Measurements from ENCODE around the gene PCDHA1.
"Not testable (repeated sequence)": the region's sequence is repeated elsewhere in the genome, so short reads cannot be mapped to it uniquely, and the experiment has no call there.

Gene PCDHA1

DNA sequence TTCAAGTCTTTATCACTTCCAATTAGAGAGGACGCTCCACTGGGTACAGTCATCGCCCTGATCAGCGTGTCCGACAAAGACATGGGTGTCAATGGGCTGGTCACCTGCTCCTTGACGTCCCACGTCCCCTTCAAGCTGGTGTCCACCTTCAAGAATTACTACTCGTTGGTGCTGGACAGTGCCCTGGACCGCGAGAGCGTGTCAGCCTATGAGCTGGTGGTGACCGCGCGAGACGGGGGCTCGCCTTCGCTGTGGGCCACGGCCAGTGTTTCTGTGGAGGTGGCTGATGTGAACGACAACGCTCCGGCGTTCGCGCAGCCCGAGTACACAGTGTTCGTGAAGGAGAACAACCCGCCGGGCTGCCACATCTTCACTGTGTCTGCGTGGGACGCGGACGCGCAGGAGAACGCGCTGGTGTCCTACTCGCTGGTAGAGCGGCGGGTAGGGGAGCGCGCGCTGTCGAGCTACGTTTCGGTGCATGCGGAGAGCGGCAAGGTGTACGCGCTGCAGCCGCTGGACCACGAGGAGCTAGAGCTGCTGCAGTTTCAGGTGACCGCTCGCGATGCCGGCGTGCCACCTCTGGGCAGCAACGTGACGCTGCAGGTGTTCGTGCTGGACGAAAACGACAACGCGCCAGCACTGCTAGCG, 22.4 kb downstream of the PCDHA1 start:
- DNase-seq (ENCODE audit: low read depth) = not testable (repeated sequence)

DNA sequence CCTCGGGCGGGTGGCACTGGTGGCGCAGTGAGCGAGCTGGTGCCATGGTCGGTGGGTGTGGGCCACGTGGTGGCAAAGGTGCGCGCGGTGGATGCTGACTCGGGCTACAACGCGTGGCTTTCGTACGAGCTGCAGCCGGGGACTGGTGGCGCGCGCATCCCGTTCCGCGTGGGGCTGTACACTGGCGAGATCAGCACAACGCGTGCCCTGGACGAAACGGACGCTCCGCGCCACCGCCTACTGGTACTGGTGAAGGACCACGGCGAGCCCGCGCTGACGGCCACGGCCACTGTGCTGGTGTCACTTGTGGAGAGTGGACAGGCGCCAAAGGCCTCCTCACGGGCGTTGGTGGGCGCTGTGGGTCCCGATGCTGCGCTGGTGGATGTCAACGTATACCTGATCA, 22.9 kb downstream of the PCDHA1 start:
- no peak for DNase-seq (ENCODE audit: low read depth)

DNA sequence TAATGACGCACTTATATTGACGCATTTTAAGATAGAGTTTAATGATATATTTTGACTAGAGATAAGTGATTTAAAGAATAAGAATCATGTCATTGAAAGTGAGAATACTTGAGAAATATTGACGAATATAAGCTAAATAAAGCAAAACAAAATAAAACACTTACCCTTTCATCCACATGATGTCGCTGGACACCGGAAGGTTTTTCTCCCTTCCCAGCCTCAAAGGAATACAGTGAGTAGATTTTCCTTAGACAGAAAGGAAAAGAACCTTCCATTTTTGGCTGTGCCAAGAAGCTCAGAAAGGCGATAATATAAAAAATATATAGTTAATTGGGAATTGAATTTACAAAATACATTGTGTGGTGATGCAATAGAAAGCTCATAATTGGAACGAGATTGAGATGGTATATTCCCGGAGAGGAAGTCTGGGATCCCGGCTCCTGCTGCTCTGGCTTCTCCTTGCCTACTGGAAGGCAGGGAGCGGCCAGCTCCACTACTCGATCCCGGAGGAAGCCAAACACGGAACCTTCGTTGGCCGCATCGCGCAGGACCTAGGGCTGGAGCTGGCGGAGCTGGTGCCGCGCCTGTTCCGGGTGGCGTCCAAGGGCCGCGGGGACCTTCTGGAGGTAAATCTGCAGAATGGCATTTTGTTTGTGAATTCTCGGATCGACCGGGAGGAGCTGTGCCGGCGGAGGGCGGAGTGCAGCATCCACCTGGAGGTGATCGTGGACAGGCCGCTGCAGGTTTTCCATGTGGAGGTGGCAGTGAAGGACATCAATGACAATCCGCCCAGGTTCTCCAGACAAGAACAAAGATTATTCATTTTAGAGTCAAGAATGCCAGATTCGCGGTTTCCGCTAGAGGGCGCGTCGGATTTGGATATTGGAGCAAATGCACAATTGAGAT, 35.7 kb downstream of the PCDHA1 start, which contains the start of gene PCDHA5:
Gene PCDHA5 (plus strand): TSS at position 239 of the 906 bp plus-strand sequence.
- no peak for DNase-seq (ENCODE audit: low read depth)

DNA sequence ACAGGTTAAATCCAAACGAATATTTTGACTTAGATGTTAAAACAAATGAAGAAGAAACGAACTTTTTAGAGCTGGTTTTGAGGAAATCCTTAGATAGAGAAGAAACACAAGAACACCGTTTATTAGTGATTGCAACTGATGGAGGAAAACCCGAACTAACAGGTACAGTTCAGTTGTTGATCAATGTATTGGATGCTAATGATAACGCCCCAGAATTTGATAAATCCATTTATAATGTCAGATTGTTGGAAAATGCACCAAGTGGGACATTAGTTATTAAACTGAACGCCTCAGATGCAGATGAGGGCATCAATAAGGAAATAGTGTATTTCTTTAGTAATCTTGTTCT, 36.3 kb downstream of the PCDHA1 start:
- no peak for DNase-seq (ENCODE audit: low read depth)

DNA sequence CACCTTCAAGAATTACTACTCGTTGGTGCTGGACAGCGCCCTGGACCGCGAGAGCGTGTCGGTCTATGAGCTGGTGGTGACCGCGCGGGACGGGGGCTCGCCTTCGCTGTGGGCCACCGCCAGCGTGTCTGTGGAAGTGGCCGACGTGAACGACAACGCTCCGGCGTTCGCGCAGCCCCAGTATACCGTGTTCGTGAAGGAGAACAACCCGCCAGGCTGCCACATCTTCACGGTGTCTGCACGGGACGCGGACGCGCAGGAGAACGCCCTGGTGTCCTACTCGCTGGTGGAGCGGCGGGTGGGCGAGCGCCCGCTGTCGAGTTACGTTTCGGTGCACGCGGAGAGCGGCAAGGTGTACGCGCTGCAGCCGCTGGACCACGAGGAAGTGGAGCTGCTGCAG, 37.0 kb downstream of the PCDHA1 start:
- DNase-seq (ENCODE audit: low read depth) = not testable (repeated sequence)

DNA sequence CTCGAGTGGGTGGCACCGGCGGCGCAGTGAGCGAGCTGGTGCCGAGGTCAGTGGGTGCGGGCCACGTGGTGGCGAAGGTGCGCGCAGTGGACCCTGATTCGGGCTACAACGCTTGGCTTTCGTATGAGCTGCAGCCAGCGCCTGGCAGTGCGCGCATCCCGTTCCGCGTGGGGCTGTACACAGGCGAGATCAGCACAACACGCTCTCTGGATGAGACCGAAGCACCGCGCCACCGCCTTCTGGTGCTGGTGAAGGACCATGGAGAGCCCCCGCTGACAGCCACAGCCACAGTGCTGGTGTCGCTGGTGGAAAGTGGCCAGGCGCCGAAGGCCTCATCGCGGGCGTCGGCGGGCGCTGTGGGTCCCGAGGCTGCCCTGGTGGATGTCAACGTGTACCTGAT, 37.5 kb downstream of the PCDHA1 start:
- no peak for DNase-seq (ENCODE audit: low read depth)

DNA sequence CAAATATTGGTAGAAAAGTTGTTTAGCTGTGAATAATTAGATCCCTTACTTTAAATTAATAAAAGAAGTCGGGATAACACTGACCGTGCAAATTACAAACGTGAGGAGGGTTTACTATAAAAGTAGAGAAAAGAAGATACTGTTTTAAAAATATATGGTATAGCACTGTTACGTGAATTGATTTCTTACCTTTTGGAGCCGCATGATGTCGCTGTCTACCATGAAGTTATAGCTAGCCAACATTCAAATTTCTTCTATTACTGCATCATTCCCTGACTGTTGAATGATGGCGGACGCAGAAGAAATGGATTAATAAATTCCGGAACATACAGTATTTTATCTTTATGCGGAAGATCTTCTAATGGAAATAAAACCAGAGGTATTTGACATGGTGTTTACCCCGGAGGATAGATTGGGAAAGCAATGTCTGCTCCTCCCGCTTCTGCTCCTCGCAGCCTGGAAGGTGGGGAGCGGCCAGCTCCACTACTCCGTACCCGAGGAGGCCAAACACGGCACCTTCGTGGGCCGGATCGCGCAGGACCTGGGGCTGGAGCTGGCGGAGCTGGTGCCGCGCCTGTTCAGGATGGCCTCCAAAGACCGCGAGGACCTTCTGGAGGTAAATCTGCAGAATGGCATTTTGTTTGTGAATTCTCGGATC, 41.9 kb downstream of the PCDHA1 start, which contains the start of gene PCDHA6:
Gene PCDHA6 (plus strand): TSS at position 257 of the 658 bp plus-strand sequence. CDS start 132 bp downstream, at position 389.
- no peak for DNase-seq (ENCODE audit: low read depth)

DNA sequence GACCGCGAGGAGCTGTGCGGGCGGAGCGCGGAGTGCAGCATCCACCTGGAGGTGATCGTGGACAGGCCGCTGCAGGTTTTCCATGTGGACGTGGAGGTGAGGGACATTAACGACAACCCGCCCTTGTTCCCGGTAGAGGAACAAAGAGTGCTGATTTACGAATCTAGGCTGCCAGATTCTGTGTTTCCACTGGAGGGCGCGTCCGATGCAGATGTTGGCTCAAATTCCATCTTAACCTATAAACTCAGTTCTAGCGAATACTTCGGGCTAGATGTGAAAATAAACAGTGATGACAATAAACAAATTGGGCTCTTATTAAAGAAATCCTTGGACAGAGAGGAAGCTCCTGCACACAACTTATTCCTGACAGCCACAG, 42.4 kb downstream of the PCDHA1 start:
- DNase-seq (ENCODE audit: low read depth) = no peak

DNA sequence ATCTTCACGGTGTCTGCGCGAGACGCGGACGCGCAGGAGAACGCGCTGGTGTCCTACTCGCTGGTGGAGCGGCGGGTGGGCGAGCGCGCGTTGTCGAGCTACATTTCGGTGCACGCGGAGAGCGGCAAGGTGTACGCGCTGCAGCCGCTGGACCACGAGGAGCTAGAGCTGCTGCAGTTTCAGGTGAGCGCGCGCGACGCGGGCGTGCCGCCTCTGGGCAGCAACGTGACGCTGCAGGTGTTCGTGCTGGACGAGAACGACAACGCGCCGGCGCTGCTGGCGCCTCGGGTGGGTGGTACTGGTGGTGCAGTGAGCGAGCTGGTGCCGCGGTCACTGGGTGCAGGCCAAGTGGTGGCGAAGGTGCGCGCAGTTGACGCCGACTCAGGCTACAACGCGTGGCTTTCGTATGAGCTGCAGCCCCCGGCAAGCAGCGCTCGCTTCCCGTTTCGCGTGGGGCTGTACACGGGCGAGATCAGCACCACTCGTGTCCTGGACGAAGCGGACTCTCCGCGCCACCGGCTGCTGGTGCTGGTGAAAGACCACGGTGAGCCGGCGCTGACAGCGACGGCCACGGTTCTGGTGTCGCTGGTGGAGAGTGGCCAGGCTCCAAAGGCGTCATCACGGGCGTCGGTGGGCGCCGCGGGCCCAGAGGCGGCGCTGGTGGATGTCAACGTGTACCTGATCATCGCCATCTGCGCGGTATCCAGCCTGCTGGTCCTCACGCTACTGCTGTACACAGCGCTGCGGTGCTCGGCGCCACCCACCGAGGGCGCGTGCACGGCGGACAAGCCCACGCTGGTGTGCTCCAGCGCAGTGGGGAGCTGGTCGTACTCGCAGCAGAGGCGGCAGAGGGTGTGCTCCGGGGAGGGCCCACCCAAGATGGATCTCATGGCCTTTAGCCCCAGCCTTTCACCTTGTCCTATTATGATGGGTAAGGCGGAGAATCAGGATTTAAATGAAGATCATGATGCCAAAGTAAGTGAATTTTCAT, 43.9 kb downstream of the PCDHA1 start:
- DNase-seq (ENCODE audit: low read depth) = not testable (repeated sequence)

DNA sequence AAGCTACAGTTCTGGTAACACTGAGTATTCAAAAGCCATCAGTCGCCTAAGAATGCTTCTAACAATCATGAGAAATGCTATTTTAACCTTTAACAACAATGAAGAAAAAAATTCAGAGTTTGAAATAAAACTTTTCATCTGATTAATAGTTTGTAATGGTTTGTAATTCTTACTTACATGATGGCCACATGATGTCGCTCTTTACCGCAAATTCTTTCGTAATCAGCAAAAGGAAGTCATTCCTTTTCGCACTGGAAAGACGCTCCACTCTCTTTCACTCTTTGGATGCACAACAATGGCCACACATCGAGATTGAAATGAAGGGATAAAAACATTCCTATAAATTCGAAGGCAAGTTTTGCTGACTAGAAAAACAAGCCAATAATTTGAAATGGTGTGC, 48.1 kb downstream of the PCDHA1 start, which contains the start of gene PCDHA7:
Gene PCDHA7 (plus strand): TSS at position 277 of the 400 bp plus-strand sequence. CDS start 115 bp downstream, at position 392.
- no peak for DNase-seq (ENCODE audit: low read depth)

DNA sequence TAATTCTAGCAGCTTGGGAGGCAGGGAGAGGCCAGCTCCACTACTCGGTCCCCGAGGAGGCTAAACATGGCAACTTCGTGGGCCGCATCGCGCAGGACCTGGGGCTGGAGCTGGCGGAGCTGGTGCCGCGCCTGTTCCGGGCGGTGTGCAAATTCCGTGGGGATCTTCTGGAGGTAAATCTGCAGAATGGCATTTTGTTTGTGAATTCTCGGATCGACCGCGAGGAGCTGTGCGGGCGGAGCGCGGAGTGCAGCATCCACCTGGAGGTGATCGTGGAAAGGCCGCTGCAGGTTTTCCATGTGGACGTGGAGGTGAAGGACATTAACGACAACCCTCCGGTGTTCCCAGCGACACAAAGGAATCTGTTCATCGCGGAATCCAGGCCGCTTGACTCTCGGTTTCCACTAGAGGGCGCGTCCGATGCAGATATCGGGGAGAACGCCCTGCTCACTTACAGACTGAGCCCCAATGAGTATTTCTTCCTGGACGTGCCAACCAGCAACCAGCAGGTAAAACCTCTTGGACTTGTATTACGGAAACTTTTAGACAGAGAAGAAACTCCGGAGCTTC, 48.6 kb downstream of the PCDHA1 start:
- not testable (repeated sequence) for DNase-seq (ENCODE audit: low read depth)

DNA sequence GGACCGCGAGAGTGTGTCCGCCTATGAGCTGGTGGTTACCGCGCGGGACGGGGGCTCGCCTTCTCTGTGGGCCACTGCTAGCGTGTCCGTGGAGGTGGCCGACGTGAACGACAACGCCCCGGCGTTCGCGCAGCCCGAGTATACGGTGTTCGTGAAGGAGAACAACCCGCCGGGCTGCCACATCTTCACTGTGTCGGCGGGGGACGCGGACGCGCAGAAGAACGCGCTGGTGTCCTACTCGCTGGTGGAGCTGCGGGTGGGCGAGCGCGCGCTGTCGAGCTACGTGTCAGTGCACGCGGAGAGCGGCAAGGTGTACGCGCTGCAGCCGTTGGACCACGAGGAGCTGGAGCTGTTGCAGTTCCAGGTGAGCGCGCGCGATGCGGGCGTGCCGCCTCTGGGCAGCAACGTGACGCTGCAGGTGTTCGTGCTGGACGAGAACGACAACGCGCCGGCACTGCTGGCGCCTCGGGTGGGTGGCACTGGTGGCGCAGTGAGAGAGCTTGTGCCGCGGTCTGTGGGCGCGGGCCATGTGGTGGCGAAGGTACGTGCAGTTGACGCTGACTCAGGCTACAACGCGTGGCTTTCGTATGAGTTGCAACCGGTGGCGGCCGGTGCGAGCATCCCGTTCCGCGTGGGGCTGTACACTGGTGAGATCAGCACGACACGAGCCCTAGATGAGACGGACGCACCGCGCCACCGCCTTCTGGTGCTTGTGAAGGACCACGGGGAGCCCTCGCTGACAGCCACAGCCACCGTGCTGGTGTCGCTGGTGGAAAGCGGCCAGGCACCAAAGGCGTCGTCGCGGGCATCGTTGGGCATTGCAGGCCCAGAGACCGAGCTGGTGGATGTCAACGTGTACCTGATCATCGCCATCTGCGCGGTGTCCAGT, 49.9 kb downstream of the PCDHA1 start:
- DNase-seq (ENCODE audit: low read depth) = no peak

DNA sequence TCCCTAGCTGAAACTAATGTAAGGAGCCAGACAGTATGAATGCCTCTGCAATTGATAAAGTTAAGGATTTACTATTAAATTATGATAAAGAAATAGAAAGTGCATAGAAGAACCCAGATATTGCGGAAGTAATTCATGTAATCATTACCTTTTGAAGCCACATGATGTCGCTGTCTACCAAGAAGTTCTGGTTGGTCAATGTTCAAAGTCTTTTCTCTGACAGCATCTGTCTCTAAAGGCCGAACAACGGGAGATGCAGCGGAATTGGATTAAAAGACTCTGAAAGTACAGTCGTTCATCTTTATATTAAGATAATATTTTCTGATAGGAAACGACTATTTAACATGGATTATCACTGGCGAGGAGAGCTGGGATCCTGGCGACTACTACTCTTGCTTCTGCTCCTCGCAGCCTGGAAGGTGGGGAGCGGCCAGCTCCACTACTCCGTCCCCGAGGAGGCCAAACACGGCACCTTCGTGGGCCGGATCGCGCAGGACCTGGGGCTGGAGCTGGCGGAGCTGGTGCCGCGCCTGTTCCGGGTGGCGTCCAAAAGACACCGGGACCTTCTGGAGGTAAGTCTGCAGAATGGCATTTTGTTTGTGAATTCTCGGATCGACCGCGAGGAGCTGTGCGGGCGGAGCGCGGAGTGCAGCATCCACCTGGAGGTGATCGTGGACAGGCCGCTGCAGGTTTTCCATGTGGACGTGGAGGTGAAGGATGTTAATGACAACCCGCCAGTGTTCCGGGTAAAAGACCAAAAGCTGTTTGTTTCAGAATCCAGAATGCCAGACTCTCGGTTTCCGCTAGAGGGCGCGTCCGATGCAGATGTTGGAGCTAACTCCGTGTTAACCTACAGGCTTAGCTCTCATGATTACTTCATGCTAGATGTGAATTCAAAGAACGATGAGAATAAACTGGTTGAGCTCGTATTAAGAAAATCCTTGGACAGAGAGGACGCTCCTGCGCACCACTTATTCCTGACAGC, 55.3 kb downstream of the PCDHA1 start, which contains the start of gene PCDHA8:
Gene PCDHA8 (plus strand): TSS at position 210 of the 985 bp plus-strand sequence. CDS start 135 bp downstream, at position 345.
- DNase-seq (ENCODE audit: low read depth) = no peak

DNA sequence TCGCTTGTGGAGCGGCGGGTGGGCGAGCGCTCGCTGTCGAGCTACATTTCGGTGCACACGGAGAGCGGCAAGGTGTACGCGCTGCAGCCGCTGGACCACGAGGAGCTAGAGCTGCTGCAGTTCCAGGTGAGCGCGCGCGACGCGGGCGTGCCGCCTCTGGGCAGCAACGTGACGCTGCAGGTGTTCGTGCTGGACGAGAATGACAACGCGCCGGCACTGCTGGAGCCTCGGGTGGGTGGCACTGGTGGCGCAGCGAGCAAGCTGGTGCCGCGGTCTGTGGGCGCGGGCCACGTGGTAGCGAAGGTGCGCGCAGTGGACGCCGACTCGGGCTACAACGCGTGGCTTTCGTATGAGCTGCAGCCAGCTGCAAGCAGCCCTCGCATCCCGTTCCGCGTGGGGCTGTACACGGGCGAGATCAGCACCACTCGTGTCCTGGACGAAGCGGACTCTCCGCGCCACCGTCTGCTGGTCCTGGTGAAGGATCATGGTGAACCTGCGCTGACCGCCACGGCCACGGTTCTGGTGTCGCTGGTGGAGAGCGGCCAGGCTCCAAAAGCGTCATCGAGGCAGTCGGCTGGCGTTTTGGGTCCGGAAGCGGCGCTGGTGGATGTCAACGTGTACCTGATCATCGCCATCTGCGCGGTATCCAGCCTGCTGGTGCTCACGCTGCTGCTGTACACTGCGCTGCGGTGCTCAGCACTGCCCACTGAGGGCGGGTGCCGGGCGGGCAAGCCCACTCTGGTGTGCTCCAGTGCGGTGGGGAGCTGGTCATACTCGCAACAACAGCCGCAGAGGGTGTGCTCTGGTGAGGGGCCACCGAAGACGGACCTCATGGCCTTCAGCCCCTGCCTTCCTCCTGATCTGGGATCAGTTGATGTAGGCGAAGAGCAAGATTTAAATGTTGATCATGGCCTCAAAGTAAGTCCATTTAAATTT, 57.1 kb downstream of the PCDHA1 start:
- DNase-seq (ENCODE audit: low read depth) = no peak

DNA sequence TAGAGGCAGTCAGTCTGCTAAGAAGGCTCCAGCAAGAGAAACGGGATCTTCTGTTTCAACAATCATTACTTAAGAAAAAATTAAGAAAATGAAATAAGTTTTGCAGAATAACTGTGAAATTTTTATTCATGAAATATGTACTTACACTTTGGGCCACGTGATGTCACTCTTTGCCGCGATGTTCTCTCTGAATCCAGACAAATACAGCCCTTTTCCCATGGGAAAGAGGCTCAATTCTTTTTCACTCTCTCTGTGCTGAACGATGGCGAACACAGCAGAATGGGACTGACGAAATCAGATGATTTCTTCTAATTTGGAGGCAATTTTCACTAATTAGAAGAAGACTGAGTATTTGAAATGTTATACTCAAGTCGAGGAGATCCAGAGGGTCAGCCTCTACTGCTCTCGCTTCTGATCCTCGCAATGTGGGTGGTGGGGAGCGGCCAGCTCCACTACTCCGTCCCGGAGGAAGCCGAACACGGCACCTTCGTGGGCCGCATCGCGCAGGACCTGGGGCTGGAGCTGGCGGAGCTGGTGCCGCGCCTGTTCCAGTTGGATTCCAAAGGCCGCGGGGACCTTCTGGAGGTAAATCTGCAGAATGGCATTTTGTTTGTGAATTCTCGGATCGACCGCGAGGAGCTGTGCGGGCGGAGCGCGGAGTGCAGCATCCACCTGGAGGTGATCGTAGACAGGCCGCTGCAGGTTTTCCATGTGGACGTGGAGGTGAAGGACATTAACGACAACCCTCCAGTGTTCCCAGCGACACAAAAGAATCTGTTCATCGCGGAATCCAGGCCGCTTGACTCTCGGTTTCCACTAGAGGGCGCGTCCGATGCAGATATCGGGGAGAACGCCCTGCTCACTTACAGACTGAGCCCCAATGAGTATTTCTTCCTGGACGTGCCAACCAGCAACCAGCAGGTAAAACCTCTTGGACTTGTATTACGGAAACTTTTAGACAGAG, 62.5 kb downstream of the PCDHA1 start, which contains the start of gene PCDHA9:
Gene PCDHA9 (plus strand): TSS at position 244 of the 964 bp plus-strand sequence. CDS start 114 bp downstream, at position 358.
- not testable (repeated sequence) for DNase-seq (ENCODE audit: low read depth)

Data from stimulated activated CD4-positive, alpha-beta T cell treated with anti-CD3 and anti-CD28 coated beads, Interleukin-2, amount 100 ng/mL, for 4 hours (primary cell).